GM19372 (cell line): ENCODE results near the gene FNTB.

ENCODE experiments used
- ATAC-seq: cut with Tn5 transposase; IDR thresholded peaks from one replicate; pipeline ENCODE4 v1.9.1; 2021; ENCODE audit warnings: mild to moderate bottlenecking, low read depth, moderate library complexity; ENCODE audit not compliant: unreplicated experiment

The FNTB gene

DNA sequence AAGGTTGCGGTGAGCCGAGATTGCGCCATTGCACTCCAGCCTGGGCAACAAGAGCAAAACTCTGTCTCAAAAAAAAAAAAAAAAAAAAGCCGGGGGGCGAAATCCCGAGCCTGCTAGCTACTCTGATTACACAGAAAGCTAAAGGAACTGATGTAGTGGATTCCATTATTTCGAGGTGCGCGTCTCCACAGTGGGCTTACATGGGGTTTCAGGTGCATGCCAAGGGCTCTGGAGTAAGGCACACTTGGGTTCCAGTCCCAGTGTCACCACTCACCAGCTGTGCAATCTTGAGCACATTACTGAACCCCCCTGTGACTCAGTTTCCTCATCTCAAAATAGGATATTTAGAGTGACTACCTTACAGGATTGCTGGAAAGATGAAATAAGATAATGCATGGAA, 12.9 kb upstream of the FNTB start:
- no peak for ATAC-seq

DNA sequence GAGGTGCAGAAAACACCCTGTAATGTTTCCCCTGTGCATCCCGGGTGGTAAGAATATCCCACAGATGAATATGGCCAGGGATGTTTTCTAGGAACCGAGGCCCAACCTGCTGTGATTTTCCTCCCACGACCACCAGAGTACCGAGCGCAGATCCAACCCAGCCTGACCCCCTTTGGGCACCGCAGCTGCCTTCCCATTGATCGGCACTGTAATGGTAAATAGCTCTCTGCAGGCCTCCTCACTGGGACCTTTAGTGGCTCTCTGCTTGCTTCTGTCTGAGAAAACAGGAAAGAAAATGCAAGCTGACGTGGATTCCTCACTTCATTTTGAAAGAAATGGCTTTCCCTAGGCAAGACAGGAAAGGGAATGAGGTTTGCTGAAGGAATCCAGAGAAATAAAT, 12.1 kb upstream of the FNTB start:
- ATAC-seq, result no peak

DNA sequence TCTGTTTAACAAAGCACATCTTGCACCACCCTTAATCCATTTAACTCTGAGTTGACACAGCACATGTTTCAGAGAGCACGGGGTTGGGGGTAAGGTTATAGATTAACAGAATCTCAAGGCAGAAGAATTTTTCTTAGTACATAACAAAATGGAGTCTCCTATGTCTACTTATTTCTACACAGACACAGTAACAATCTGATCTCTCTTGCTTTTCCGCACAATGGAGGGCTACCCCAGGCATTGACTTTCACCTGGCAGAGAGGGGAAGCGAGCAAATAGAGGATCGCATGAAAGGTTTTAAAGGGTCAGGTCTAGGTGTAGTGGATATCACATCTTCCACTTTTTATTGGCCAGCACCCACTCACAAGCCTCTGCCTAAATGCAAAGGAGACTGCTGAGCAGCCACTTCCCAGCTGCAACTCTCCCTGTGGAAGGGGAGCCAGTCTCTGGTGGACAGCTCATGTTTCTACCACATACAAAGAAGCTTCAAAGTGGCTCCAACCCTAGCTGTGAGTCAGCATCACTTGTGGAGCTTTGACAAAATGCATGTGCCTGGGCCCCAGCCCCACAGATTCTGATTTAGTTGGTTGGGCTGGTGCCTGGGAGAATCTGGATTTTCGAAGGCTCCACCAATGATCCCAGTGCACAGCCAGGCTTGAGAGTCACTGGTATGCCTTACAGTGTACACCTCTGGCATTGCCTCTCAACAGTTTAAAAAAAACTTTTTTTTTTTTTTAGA, 7.2 kb upstream of the FNTB start:
- no peak for ATAC-seq

DNA sequence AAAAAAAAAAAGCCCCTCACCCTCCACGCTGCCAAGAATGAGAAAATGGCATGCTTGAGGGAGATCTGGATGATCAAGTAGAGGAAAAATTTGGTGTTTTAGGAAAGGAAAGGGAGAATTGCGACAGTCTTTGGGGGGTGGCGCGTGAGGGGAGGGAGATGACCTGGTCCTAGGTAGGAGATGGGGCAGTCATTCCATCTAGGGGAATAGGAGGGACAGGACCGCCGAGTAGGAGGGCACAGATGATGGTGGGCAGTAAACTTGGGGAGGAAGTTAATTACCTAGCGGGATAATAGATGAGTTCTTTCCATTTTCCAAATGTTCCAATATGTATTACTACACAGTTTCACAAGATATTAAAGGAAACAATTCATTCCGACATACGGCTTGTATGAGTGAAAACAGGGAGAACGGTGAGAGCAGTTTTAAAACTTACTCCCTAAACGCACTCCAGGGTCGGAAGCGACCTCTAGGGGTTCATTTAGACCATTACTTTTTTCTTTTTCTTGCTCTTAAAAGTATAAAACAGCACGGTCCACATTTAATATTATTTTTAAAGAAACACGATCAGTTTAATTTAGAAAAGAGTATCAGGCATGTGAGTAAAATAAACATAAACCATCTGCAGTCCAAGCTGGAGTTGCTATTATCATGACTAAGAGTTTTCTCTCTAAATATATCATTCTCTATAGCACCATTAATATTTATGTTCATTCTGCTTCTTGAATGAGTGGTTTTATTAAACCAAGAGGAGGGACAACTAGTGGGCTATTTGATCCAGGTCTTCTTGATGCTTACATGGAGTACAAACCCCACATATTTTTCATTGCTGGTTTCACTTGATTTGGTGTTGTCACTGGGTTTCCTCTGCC, 3.0 kb upstream of the FNTB start:
- no peak for ATAC-seq

DNA sequence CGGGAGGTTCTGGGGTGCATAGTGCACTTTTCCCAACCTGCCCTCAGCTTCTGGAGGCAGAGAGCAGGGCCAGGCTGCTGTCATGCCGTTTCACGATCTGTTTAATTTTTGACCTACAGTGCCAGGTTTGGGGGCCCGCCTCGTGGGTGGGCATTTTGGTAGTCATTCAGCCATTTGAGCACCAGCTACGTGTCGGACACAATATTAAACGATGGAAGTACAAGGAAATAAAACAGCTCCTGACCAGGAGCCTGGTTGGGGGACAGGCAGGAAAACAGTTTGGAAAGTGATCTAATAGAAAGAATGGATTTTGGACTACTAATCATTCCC, 708 bp downstream of the FNTB start:
- ATAC-seq, result no peak

DNA sequence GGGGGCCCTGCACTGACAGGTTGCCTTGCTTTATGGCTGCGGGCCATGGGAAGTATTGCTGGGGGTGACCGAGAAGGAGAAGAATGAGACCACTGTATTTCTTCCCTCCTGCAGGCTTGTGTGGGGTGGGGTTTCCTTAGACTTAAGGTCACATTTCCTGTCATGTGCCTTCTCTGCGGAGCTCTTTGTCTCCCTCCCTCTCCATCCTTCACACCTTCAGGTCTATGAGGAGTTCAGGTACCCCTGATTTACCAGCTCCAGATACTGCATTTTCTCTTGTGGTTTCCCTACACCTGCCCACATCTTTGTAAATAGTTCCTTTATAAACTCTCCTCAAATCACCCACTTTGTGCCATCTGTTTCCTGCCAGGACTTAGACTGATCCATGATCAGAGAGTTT, 3.6 kb downstream of the FNTB start:
- no peak for ATAC-seq

DNA sequence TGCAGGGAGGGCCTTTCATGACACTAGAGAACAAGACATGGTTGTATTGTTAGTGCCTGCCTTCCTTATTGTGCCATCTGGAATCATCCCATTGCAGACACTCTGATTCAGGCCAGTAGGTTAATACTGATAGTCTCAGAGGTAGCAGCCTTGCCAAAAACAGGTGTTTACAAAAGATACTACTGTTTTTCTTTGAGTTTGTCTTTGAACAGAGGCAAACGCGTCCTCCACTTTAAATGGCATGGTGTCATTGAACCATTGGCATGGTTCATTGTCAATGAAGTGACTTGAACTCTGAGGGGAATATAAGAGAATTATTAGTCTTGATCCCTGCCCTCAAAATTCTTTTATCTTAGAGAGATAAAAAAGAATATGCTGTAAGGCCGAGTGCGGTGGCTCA, 4.2 kb downstream of the FNTB start:
- ATAC-seq, result no peak

DNA sequence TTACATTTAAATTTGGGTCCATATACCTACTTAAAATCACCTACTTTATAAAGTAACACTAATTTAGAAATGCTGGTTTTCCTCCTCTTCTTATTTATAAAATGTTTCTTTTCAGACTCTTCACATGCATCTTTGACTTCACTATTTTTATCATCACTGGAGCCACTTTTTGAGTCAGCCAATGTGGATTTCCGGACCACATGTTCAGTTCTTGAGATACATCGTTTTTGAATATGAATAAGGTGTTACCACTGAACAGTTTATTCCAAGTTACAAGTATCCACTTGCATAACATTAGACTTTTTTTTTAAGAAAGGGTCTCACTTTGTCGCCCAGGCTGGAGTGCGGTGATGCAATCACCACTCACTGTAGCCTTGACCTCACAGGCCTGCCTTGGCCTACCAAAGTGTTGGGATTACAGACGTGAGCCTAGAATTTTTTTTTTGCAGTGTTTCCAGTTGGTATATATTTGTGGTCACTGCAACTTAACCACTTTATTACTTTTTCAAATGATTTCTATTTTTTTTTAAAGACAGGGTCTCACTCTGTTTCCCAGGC, 5.7 kb downstream of the FNTB start:
- no peak for ATAC-seq

DNA sequence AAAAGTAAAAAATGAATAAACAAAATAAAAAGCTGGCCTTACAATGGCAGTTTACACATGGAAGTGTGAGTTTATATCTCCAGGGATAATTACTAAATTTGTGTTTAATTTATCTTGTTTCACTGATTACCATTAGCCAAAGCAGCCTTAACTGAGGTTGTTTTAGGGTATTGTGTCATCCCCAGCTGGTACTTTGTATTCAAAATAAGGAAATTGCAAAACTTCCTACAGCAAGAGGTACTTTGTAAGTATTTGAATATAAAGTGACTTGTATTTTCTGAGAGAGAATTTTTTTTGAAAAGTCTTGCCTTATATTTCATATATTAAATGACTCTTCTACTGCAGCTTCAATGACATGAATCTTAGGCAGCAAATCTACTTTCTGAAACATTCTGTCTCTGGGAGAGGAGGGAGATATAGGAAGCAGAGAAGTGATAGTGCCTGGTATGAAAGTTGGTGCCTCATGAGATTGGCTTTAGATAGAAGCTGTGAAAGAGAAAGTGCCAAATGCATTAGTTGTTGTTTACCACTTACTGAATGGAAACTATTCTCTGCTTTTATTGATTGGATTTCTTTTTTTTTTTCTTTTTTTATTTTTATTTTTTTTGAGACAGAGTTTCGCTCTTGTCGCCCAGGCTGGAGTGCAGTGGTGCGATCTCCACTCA, 6.7 kb downstream of the FNTB start:
- no peak for ATAC-seq

DNA sequence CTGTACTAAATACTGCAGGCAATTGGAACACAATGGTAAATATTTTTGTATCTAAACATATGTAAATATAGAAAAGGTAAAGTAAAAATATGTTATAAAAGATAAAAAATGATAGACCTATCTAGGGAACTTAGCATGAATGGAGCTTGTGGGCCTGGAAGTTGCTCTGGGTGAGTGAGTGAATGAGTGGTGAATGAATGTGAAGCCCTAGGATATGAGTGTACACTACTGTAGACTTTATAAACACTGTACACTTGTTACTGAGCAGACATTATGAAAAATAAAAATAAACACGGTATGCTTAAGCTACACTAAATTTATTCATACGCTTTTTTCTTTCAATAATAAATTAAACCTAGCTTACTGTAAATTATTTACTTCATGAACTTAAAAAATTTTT, 7.8 kb downstream of the FNTB start:
- no peak for ATAC-seq

DNA sequence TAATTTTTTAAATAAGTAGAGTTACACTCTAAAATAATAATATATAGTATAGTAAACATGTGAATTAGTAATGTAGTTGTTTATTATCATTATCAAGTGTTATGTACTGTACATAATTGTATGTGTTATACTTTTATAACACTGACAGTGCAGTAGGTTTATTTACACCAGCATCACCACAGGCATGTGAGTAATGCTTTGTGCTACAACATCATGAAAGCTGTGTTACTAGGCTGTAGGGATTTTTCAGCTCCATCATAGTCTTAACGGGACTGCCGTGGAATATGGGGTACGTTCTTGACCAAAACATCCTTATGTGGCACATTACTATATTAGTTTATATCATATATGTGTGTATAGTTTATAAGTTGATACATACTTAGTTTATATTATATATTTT, 8.6 kb downstream of the FNTB start:
- ATAC-seq, result no peak

DNA sequence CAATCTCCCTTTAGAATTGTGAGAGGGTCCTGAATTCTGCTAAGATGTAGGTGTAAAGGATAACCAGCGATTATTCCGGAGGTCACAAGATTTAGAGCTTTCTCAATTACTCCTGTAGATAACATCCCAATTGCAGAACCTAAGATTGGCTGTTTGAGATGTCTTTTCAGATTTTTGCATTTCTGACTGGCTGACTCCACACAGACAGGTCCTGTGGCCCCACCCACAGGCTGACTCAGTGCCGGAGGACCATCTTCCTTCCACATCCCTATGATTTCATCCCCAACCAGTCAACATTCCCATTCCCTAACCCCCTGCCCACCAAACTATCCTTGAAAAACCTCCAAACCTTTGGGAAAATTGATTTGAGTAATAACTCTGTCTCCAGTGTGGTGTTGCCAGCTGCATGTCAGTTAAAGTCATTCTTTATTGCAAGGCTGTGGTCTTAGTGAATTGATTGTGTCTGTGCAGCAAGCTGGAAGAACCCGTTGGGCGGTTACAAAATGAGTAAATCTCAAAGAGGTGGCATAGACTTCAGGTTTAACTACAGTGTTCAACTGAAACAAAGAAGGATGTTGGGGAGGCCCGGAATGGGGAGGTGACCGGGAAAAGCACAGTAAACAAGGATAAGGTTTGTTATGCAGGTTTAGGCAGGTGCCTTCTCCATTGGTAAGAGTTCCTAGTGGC, 10.6 kb downstream of the FNTB start:
- no peak for ATAC-seq

DNA sequence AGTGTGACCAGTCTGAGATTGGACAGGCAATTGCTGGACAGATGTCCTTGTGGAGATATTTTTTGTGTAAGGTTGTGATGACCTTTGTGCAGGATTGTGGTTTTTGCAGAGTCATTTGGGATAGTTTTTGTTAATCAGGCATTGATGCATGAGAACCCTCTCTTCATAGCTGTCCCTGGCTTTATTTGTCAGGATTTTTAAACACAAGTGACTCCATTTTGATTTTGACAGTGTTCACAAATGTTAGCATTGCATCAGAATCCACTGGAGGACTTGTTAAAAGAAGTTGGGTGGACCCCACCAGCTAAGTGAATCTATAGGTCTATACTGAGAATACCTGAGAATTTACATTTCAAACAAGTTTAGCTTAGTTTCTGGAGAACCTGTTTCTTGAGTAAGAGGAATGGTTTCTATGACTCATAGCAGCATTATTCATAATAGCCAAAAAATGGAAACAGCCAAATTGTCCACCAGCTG, 11.8 kb downstream of the FNTB start:
- no peak for ATAC-seq

DNA sequence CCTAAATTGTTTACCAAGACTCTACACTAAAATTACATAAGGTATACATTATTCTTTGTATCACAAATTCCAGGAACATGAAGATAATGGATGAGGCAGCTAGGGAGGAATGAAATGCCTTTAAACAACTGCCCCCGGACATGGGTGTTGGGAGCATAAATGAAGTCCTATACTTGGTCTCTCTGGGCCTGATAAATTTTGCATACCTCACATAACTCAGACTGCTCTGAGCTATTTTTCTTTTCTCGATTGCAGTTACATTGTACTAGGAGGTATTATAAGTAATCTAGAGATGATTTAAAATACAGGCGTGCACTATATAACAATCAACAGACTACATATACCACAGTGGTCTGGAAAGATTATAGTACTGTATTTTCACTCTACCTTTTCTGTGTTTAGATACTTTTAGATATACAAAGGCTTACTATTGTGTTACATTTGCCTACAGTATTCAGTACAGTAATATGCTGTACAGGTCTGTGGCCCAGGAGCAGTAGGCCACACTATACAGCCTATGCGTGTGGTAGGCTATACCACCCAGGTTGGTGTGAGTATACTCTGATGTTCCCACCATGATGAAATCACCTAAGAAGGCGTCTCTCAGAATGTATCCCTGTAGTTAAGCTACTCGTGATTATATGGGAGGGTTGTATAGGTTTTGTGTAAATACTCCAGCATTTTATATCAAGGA, 14.3 kb downstream of the FNTB start:
- no peak for ATAC-seq

DNA sequence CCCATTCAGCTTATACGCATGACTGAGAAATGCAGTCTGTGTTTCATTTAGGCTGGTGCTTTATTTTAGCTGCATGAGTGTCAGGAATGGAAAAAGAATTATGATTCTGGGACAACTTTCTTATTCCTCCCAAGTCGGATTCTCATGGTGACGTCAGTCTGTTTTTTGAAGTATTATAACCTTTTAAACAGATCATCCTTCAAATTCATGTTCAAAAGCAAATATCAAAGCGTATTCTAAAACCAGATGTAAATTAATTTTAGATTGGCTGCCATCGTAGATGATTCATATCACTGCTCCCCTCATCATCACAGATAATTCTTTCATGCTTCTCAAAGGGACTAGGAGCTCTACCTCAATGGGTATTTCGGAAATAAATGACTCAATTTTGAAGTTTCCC, 15.0 kb downstream of the FNTB start:
- ATAC-seq, result no peak

DNA sequence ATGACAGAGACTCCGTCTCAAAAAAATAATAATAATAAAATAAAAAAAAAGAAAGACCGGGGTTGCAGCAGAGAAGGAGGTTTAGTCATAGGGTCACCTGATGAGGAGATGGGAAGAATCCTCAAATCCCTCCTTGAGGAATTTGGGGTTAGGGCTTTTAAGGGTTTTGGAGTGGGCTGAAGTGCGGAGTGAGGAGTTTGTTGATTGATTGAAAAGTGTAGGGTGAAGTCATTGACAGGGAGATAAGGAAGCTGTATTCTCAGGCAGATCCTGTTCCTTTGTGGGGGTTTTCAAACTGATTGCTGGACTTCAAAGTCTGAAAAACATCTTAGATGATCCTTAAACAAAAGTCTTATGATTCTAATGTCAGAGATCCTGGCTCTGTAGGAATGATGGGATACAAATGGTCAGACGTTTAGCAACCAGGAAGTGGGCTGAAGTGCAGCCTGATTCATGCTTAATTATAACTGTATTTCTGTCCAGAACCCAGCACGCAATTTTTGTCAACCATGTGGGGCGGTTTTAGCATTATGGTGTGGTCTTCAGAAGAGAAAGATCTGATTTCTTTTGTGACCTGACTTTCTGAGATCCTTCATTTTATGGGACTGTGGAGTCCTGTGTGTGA, 16.0 kb downstream of the FNTB start:
- ATAC-seq, result no peak

DNA sequence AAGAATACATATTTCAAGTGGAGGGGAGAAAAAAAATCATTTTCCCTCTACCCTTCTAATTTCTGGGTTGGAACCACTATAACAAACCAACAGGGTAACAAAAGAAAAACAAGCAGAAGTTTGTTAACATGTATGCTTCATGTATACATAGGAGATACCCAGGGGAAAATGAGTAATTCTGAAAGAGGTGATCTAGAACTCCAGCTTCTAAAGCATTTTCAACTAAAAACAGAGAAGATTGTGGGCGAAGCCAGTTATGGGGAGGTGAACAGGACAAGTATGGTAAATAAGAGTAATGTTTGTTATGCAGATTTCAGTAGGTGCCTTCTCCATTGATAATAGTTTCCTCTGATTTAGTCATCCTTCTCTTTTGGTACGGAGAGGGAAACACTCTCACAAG, 16.7 kb downstream of the FNTB start:
- no peak for ATAC-seq

DNA sequence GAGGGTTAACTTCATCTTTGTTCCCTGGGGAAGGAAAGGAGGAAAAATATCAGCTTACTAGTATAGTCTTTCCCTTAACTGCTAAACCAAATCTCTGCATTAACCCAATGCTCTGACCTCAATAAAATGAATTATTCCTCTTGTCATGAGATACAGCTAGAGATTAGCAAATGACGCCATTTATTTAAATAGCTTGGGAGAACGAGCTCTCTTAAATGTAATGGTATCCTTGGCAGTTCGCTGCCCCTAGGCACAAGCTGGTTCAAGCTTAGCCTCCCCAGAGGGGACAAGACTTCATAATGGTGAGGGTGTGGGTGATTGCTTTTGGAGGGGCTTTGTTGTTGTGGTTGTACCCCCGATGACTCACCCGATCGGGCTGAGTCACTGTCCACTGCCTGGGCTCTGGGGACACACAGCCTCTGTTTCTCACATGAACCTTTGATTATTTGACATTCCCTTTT, 19.6 kb downstream of the FNTB start:
- ATAC-seq, result no peak

DNA sequence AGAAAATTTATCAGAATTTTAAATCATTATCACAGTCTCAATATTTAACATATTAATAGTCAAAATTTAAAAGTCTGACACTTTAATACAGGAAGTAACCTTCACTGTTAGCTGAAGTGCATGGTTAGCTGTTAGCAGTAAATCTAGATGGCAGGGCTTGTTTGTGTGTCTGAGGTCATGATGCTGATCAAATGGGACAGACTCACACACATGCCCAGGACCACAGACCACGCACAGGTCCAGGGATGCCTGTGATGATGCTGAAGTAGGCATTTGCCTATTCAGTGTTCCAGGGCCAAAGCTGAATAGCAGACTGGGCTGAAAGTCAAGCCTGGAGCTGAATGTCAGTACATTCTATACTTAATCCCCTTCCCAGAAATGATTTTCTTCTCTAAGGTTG, 20.5 kb downstream of the FNTB start:
- ATAC-seq, result no peak
